ENCODE measurements around the gene PLA2G12A. TPM values are rescaled to one million over a fixed set of nuclear protein-coding genes. Genes with fewer than 3 reads are reported as not detected.

PLA2G12A gene
- polyA plus RNA-seq, 1 of the 3 experiments (the other 2 are of a cell fraction) = 7.9 TPM

DNA sequence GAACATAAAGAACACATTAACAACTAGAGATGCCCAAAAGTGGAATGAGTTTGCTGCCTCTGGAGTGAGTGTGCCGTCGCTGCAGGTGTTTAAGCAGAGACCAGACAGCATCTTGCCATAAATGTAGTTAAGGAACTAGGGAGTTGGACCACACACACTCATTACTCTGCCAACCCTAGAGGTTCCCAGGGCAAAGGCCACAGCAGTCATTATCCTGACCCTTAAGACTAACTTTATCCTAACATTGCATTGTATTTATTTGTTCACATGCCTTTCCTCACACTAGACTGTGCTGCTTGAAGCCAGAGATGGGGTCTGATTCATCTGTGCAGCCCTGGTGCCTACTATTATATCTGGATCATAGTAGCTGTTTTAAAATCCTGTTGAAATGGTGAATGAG lies 16.9 kb upstream of the PLA2G12A start (continued):
- TF ChIP-seq RCOR1 (IDR thresholded peaks at IDR 0.05; ENCODE audit: low read length) = no peak
- TF ChIP-seq, protein P1, sequence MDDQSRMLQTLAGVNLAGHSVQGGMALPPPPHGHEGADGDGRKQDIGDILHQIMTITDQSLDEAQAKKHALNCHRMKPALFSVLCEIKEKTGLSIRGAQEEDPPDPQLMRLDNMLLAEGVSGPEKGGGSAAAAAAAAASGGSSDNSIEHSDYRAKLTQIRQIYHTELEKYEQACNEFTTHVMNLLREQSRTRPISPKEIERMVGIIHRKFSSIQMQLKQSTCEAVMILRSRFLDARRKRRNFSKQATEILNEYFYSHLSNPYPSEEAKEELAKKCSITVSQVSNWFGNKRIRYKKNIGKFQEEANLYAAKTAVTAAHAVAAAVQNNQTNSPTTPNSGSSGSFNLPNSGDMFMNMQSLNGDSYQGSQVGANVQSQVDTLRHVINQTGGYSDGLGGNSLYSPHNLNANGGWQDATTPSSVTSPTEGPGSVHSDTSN (IDR thresholded peaks at IDR 0.05) = no peak
- TF ChIP-seq RAD21 (IDR thresholded peaks at IDR 0.05; ENCODE audit: low read length) = no peak
- no peak for TF ChIP-seq EZH2phosphoT487 (IDR thresholded peaks at IDR 0.05; ENCODE audit: borderline replicate concordance, low read depth)
- no peak for TF ChIP-seq NRF1 (IDR thresholded peaks at IDR 0.05; ENCODE audit: low read depth, low read length)

DNA sequence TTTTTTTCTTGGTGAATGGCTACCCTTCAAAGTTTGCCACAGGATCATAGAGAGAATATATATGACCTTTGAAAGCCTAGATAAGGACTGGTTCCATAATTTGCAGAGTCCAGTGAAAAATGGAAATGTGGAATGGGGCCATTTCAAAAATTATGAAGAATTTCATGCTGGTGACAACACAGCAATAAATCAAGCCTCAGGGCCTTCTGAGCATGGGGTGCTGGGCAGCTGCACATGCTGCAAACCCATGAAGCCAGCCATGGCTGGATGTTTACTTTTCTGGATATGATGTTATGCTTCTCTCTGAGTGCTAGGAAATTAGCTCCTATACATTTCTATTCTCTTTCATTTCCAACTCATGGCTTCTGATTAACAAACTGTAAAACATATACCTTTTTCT lies 16.0 kb upstream of the PLA2G12A start:
- TF ChIP-seq TCF12 (IDR thresholded peaks at IDR 0.05) = no peak
- POLR2A ChIA-PET = no interaction called here
- H3F3A ChIP-seq (replicated peaks; ENCODE audit: insufficient read depth) = no peaks in the 10 kb centered on the region

DNA sequence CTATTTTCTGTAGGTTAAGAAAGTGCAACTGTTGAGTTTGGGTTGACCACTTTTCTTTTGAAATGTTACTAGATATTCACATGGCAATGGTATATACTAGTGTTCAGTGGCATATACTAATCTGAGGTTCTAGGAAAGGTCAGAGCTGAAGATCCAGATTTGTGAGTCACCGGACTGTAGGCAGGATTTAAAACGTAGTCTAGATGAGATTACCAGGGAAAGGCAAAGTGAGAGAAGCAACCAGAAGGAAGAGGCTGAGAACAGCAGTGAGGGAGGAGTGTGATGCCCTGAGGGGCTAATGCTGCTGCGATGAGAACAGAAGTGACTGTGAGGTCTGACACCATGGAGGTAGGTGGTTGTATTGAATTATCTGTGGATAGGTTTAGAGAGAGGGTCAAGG lies 9.7 kb upstream of the PLA2G12A start:
- no peaks in the 10 kb centered on the region for H3F3A ChIP-seq (replicated peaks; ENCODE audit: insufficient read depth)
- 33% methylated on average over 3 of the region's 3 CpGs for WGBS (ENCODE audit: low lambda C conversion rate)
- no peaks in the 10 kb centered on the region for H3K9me3 ChIP-seq
- H3K36me3 ChIP-seq (replicated peaks in 1 of 2; ENCODE audit: control insufficient read depth in 1 of 2, insufficient read depth in 2 of 2, low read length in 1 of 2) = no peaks in the 10 kb centered on the region
- no peaks in the 10 kb centered on the region for H3K9me2 ChIP-seq
- H4K20me1 ChIP-seq (ENCODE audit: insufficient read depth) = no peaks in the 10 kb centered on the region
- no peak overlapping the region for H3K4me2 ChIP-seq
- H3K4me3 ChIP-seq (ENCODE audit: low read depth in 2 of 2, low read length in 1 of 2) = no peak overlapping the region
- ChIA-PET CTCF (no interaction called here), POLR2A (no interaction called here)
- no peaks in the 10 kb centered on the region for H3K4me1 ChIP-seq (ENCODE audit: control insufficient read depth in 1 of 2, insufficient read depth in 2 of 2, low read depth in 1 of 2, low read length in 1 of 2)
- no peak for TF ChIP-seq RXRA (IDR thresholded peaks at IDR 0.05; ENCODE audit: borderline replicate concordance, low read depth)
- TF ChIP-seq NFIC (IDR thresholded peaks at IDR 0.05; ENCODE audit: borderline replicate concordance) = no peak
- TF ChIP-seq TEAD4 (IDR thresholded peaks at IDR 0.05; ENCODE audit: borderline replicate concordance, insufficient read depth) = no peak
- no peak for TF ChIP-seq NRF1 (IDR thresholded peaks at IDR 0.05; ENCODE audit: low read depth, low read length)
- no peak for TF ChIP-seq SMC3 (IDR thresholded peaks at IDR 0.05; ENCODE audit: low read depth, low read length)
- TF ChIP-seq, protein P2, sequence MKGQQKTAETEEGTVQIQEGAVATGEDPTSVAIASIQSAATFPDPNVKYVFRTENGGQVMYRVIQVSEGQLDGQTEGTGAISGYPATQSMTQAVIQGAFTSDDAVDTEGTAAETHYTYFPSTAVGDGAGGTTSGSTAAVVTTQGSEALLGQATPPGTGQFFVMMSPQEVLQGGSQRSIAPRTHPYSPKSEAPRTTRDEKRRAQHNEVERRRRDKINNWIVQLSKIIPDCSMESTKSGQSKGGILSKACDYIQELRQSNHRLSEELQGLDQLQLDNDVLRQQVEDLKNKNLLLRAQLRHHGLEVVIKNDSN (IDR thresholded peaks at IDR 0.05; ENCODE audit: borderline replicate concordance, low read depth) = no peak
- TF ChIP-seq RAD21 (IDR thresholded peaks at IDR 0.05; ENCODE audit: low read length) = no peak
- no peak for TF ChIP-seq FOXJ3 (CRISPR knock-in tag; IDR thresholded peaks at IDR 0.05)
- TF ChIP-seq, protein P1 (IDR thresholded peaks at IDR 0.05) = no peak
- no peak for TF ChIP-seq RCOR1 (IDR thresholded peaks at IDR 0.05; ENCODE audit: low read length)
- TF ChIP-seq TCF12 (IDR thresholded peaks at IDR 0.05) = no peak
- TF ChIP-seq EZH2phosphoT487 (IDR thresholded peaks at IDR 0.05; ENCODE audit: borderline replicate concordance, low read depth) = no peak
- no peak for TF ChIP-seq GABPA (IDR thresholded peaks at IDR 0.05; ENCODE audit: low read depth)
- no peaks in the 10 kb centered on the region for H3K79me2 ChIP-seq (ENCODE audit: insufficient read depth)
- H3K27me3 ChIP-seq (ENCODE audit: insufficient read depth) = no peaks in the 10 kb centered on the region; the same call in 1 of the 2 replicates
- no peak for DNase-seq
- H2AFZ ChIP-seq (ENCODE audit: low read depth) = no peak overlapping the region
- H3K27ac ChIP-seq (ENCODE audit: low read depth in 2 of 2, low read length in 1 of 2) = no peak overlapping the region
- no peak overlapping the region for H3K9ac ChIP-seq

More for the DNA sequence above, 16.0 kb upstream of the PLA2G12A start:
- Histone ChIP-seq H3K9me3 (no peaks in the 10 kb centered on the region), H3K79me2 (ENCODE audit: insufficient read depth) (no peaks in the 10 kb centered on the region), H3K36me3 (replicated peaks in 1 of 2; ENCODE audit: control insufficient read depth in 1 of 2, insufficient read depth in 2 of 2, low read length in 1 of 2) (no peaks in the 10 kb centered on the region), H4K20me1 (ENCODE audit: insufficient read depth) (no peaks in the 10 kb centered on the region), H3K4me3 (ENCODE audit: low read depth in 2 of 2, low read length in 1 of 2) (no peak overlapping the region), H3K4me2 (no peak overlapping the region), H3K27ac (ENCODE audit: low read depth in 2 of 2, low read length in 1 of 2) (no peak overlapping the region), H2AFZ (ENCODE audit: low read depth) (no peak overlapping the region), H3K4me1 (ENCODE audit: control insufficient read depth in 1 of 2, insufficient read depth in 2 of 2, low read depth in 1 of 2, low read length in 1 of 2) (no peaks in the 10 kb centered on the region), H3K9ac (no peak overlapping the region), H3K9me2 (no peaks in the 10 kb centered on the region), H3K27me3 (ENCODE audit: insufficient read depth) (no peaks in the 10 kb centered on the region; the same call in 1 of the 2 replicates)
- DNase-seq = no peak
- CTCF ChIA-PET = no interaction called here

Data from SK-N-SH (cell line).